Measurements from ENCODE around the gene ING1.
"Not testable (repeated sequence)": the region's sequence is repeated elsewhere in the genome, so short reads cannot be mapped to it uniquely, and the experiment has no call there.

Gene ING1

GRCh38 chr13:110713642-110713952 is at the start of gene ING1:
Gene ING1, plus strand, starts transcription at chr13:110713700. Its CDS starts 450 bp downstream, at chr13:110714150.
- no peak for TF ChIP-seq CTCF (IDR thresholded peaks at IDR 0.05; ENCODE audit: low read depth, low read length, missing control alignments)
- in situ Hi-C loops (cut with HindIII; ENCODE audit: low sequenced_read_pairs), result no loop called here
- DNase-seq (ENCODE audit: low read depth), result no peak
- H3K4me3 ChIP-seq (ENCODE audit: low read depth, low read length), result peak within 1 kb of the TSS; percentile 93

- in situ Hi-C loops (cut with HindIII; ENCODE audit: low sequenced_read_pairs), result no loop called here
- DNase-seq (ENCODE audit: low read depth), result no peak
- H3K4me3 ChIP-seq (ENCODE audit: low read depth, low read length), result no peak overlapping the region
- no peak for TF ChIP-seq CTCF (IDR thresholded peaks at IDR 0.05; ENCODE audit: low read depth, low read length, missing control alignments)
These were observed 49.5 kb upstream of the ING1 start for GRCh38 chr13:110664041-110664440.

GRCh38 chr13:110664673-110665072 is 48.8 kb upstream of the ING1 start:
- TF ChIP-seq CTCF (IDR thresholded peaks at IDR 0.05; ENCODE audit: low read depth, low read length, missing control alignments), result no peak
- no peak overlapping the region for H3K4me3 ChIP-seq (ENCODE audit: low read depth, low read length)
- in situ Hi-C loops (cut with HindIII; ENCODE audit: low sequenced_read_pairs), result no loop called here
- DNase-seq (ENCODE audit: low read depth), result no peak

- TF ChIP-seq CTCF (IDR thresholded peaks at IDR 0.05; ENCODE audit: low read depth, low read length, missing control alignments), result no peak
- H3K4me3 ChIP-seq (ENCODE audit: low read depth, low read length), result no peak overlapping the region
- no peak for DNase-seq (ENCODE audit: low read depth)
- in situ Hi-C loops (cut with HindIII; ENCODE audit: low sequenced_read_pairs), result no loop called here
These were observed 47.8 kb upstream of the ING1 start for GRCh38 chr13:110665491-110666254.

- in situ Hi-C loops (cut with HindIII; ENCODE audit: low sequenced_read_pairs), result no loop called here
- no peak for DNase-seq (ENCODE audit: low read depth)
- H3K4me3 ChIP-seq (ENCODE audit: low read depth, low read length), result no peak overlapping the region
- TF ChIP-seq CTCF (IDR thresholded peaks at IDR 0.05; ENCODE audit: low read depth, low read length, missing control alignments), result no peak
These were observed 47.3 kb upstream of the ING1 start for GRCh38 chr13:110666255-110666533.

- TF ChIP-seq CTCF (IDR thresholded peaks at IDR 0.05; ENCODE audit: low read depth, low read length, missing control alignments), result no peak
- in situ Hi-C loops (cut with HindIII; ENCODE audit: low sequenced_read_pairs), result no loop called here
- no peak overlapping the region for H3K4me3 ChIP-seq (ENCODE audit: low read depth, low read length)
- DNase-seq (ENCODE audit: low read depth), result no peak
These were observed 44.5 kb upstream of the ING1 start for GRCh38 chr13:110669036-110669435.

GRCh38 chr13:110669814-110670213 is 43.7 kb upstream of the ING1 start:
- DNase-seq (ENCODE audit: low read depth); in situ Hi-C loops (cut with HindIII; ENCODE audit: low sequenced_read_pairs); H3K4me3 ChIP-seq (ENCODE audit: low read depth, low read length): not testable (repeated sequence)
